ENCODE results near the gene VAT1.
"Not testable (repeated sequence)": the region's sequence is repeated elsewhere in the genome, so short reads cannot be mapped to it uniquely, and the experiment has no call there.

The VAT1 gene

DNA sequence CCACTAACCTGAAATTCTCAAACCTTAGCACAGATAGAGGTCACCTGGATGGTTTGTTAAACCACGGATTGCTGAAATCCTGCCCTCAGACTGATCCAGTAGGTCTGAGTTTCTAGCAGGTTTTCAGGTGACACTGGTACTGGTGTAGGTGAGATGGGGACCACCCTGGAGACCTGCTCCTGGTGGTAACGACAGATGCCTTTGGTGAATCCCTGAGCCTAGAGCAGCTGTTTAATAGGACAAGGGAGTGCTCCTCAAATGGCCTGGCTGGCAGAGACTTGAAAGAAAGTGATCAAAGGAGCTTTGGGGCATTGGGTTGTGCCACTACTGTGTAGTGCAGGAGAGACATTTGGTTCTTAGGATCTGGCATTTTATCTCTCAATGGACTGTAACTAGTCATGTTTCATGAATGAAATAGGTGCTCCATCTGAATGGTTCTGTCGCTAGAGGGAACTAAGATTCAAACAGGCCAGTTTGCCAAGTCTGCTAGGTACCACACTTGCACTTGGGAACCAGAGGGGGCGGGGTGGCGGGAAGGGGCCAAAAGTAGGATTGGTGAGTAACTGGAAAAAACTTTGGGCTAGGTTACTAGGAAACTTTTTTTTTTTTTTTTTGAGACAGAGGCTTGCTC is 18.5 kb downstream of the VAT1 start:
- no peak for DNase-seq

DNA sequence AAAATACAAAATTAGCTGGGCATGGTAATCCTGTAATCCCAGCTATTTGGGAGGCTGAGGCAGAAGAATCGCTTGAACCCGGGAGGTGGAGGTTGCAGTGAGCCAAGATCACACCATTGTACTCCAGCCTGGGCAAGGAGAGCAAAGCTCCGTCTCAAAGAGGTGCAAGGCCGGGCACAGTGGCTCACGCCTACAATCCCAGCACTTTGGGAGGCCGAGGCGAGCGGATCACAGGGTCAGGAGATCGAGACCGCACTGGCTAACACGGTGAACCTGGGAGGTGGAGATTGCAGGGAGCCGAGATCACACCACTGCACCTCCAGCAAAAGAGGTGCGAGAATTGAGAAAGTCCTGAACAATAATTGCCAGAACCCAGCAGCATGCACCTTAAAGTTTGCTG is 21.3 kb downstream of the VAT1 start:
- DNase-seq = not testable (repeated sequence)

DNA sequence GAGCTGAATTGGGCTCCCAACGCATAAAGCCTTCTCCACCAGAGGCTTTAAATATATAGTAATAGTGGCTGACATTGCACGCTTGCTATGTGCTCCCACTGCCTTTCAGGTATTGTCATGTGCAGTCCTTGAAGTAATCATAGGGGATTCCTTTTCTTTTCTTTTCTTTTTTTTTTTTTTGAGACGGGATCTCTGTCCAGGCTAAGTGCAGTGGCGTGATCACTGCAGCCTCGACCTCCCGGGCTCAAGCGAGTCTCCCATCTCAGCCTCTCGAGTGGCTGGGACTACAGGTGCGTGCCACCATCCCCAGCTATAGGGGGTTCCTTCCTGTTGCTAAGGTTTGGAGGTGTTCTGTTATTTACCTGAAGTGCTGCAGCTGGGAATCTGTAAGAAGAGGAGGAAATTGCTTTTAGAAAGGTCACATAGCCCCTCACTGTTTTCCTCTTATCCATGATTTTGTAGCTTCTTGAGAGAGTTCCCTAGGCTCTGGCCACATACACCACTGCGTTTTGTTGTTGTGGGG is 23.1 kb downstream of the VAT1 start:
- no peak for DNase-seq

DNA sequence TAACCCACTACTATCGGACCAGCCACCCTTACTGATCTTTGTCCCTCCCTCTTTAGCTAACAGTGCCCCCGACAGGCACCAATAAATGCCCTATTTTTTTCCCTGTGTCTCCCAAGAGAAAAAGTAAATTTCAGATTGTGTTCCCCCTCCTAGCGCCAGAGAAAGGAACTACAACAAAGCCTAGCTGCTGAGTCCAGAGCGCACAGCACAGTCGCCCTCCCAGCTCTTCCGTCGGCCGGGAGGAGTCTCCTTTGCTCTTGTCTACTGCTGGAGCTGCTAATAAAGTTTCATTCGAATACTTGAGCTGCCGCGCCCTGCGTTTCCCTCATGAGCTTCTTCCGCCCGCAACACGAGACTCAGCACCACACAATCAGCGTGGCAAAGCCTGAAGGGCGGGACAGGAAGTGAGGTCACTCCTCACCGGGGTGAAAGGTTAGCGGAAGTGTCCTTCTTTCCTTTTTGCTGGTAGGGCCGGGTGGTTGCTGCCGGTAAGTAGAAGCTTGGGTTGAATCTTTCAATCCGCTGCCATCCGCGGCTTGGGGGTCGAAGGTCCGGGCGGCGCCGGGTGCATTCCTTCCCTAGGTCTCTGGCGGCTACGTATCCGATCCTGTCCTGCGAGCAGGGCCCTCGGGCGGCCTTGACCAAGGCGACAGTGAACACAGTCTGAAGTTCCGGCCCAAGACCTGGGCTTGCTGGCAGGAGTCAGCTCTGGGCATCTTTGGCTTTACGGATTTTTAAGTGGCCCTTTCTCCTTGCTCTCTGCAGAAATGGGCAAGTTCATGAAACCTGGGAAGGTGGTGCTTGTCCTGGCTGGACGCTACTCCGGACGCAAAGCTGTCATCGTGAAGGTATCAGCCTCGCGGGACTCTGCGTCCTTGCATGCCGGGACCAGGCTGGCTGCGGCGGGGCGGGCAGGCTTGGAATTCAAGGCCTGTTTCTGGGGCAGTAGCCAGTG is 23.9 kb downstream of the VAT1 start, which contains the start of gene RPL27:
RPL27 (plus strand) TSS at position 436 of the 955 bp plus-strand sequence; CDS start at position 768, 332 bp downstream.
- DNase-seq = peak; percentile 96

DNA sequence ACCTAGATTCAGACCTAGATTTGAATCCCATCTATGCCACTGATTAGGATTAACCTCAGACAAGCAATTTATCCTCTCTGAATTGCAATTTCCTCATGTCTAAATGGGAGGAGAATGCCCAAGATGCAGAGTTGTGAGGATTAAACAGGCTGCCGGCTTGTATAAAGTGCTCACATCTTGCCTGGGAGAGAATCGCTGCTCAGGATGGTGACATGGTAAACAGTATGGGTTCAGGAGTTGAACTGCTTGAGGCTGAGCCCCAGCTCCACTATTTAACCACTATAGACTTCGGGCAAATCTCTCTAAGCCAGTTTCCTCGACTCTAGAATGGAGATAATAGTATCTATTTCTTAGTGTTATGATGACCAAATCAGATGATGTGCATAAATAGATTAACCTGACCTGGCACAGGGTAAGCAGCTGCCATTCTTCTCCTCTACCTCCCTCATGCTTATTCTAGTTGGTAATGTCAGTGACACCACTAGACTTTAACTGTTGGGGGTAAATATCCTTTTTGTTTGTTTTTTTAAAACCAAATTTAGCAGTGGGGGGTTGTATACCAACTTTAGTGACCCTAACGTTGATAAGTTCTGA is 24.7 kb downstream of the VAT1 start:
- DNase-seq = no peak

DNA sequence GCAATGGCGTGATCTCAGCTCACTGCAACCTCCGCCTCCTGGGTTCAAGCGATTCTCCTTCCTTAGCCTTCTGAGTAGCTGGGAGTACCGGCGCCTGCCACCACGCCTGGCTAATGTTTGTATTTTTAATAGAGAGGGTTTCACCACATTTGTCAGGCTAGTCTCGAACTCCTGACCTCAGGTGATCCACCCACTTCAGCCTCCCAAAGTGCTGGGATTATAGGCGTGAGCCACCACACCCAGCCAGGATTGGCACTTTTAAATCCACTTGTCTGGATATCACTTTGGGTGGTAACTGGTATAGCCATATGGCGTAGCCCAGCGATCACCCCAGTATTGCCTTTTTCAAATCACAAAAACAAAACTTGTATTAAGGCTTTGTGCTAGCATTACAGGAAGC is 28.3 kb downstream of the VAT1 start:
- DNase-seq = not testable (repeated sequence)

DNA sequence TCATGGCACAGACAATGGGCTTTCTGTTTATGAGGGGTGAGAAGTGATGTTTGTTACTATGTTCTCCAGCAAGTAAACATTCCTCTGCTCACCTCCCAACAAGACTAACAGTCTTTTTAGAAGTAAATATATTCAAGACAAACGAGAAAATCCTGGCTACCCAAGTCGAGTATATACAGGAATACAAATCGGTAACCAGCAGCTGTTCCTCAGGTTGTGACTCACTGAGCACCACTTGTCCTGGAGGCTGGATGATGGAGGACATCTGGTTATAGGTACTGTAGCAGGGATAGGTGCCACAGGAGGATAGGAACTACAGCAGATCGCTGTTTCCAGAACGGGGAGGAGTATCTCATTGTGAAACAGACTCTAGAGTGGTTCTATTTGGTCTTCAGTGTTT is 29.3 kb downstream of the VAT1 start:
- no peak for DNase-seq

DNA sequence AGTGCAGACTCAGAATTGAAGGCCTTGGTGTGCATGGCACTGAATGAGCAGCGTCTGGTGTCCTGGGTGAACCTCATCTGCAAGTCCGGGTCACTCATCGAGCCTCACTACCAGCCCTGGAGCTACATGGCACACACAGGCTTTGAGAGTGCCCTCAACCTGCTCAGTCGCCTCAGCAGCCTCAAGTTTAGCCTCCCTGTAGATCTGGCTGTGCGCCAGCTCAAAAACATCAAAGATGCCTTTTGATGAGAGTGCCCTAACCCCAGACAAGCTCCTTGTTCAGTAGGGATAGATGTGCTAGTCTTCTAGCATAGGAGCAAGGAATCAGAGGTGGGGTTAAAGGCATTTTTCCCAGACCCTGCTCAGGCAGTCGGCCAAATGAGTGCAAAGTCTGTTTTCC is 30.7 kb downstream of the VAT1 start:
- no peak for DNase-seq

DNA sequence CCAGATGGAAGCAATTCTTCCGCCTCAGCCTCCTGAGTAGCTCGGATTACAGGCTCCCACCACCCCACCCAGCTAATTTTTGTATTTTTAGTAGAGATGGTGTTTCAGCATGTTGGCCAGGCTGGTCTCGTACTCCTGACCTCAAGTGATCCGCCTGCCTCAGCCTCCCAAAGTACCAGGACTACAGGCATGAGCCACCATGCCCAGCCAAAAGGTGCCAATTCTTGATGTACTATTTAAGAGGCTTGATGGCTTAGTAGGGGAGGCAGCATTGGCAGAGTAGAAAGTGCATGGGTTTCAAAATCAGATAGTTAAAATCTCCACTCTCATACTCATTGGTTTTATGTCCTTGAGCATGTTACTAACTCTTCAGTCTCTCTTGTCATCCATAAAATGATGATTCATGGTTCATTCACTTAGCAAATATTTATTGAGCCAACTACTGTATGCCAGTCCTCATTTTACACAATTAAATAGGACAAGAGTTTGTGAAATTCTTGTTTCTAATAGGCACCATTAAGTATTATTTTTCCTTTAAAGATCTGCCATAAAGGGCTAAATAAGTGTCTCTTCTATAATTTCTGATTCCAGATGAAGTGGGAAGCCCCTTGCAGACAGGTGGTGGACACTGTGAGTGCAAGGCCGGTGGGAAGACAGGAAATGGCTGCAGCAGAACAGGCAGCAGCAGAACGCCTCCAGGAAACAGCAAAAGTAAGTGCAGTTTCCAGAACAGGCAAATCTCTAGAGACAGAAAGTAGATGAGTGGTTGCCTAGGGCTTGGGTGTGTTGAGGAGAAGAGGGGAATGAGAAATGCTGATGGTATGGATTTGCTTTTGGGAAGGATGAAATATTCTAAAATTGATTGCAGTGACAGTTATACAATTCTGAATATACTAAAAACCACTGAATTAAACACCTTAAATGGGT is 32.2 kb downstream of the VAT1 start:
- no peak for DNase-seq

DNA sequence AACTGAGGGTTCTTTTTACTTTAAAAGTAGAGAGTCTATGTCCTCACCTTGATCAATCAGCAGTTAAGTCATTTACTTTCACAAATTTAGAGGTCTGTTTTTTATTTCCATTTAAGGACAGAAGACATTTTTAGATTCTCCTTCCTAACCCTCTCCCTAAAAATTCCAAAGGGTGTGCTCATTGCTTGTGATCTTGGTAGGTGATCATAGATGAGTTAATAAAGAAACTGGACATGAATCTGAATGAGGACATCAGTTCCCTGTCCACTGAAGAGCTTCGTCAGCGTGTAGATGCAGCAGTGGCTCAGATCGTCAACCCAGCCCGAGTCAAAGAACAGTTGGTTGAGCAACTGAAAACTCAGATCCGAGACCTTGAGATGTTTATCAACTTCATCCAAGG is 33.0 kb downstream of the VAT1 start:
- no peak for DNase-seq

DNA sequence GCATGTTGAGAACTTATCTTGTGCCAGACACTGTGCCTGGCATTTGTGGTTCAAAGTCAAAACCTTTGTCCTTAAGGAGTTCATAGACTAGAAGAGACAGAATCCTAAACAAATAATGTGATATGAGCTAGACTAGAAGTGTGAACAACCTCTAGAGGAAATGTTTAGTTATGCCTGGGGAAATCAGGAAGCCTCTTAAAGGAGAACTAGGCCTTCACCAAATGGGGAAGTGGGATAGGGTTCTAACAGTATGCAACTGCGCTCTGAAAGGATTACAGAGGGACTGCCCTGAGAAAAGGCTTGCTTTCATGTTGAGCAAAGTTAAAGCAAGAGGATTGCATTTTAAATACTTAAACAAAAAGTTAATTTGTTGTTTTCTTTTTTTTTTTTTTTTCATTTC is 37.0 kb downstream of the VAT1 start:
- DNase-seq = no peak

DNA sequence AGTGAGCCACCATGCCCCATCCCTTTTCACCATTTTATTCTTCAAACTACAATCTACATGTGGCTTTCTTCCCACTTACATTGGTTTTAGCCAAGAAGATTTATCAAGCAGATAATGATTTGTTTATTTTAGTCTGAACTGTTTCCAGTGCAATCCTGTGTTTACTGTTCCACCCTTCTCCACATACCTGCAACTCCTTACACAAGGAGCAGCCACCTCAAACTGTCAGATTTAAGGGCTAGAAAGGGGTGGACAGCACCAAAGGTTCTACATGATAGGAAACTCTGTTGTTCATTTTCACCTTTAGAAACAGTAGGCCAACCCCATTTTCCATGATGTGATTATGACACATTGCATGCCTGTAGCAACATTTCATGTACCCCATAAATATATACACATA is 39.9 kb downstream of the VAT1 start:
- DNase-seq = no peak

DNA sequence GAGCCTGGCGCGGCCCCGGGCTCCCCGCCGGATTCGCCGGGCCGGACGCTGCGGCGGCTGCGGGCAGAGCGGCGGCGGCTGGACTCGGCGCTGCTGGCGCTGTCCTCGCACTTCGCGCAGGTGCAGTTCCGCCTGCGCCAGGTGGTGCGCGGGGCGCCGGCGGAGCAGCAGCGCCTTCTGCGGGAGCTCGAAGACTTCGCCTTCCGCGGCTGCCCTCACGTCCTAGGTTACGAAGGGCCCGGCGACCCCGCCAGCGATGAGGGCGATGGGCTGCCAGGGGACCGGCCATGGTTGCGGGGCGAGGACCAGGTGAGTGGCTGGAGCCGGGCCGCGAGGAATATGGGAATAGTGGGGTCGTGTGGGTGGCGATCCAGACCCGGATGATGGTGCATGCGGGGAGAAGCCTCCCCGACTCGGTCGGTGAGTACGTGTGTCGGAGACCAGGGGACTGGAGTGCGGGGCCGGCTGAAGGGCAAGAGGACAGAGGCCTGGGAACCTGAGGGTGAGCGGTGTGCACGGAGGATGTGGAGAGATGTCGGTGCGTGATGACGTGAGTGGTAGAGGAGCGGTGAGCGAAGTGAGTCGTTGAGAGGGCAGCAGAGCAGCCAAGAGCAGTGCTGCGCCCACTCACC is 41.3 kb downstream of the VAT1 start:
- peak; percentile 68 for DNase-seq

DNA sequence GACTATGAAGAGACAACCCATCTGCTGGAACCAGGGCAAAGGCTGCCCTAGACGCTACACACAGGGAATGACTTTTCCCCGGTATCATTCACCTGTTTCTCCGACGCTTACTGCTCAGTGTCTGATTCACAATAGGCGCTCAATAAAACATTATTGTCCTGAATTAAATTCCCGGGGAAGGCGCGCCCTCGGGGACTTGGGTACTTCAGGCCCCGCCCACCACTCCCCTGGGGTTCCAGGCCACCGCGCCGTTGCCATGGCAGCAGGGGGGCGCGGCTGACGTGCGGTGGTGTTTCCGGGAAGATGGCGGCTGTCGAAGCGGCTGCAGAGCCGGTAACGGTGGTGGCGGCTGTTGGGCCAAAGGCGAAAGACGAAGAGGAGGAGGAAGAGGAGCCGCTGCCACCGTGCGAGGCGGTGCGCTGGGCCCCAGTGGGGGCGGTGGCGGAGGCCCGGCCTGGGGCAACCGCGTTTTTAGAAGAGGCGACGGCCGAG is 41.9 kb downstream of the VAT1 start, which contains the start of gene RUNDC1:
RUNDC1 (plus strand) TSS at position 292 of the 492 bp plus-strand sequence; CDS start at position 304, 12 bp downstream.
- peak; percentile 93 for DNase-seq

DNA sequence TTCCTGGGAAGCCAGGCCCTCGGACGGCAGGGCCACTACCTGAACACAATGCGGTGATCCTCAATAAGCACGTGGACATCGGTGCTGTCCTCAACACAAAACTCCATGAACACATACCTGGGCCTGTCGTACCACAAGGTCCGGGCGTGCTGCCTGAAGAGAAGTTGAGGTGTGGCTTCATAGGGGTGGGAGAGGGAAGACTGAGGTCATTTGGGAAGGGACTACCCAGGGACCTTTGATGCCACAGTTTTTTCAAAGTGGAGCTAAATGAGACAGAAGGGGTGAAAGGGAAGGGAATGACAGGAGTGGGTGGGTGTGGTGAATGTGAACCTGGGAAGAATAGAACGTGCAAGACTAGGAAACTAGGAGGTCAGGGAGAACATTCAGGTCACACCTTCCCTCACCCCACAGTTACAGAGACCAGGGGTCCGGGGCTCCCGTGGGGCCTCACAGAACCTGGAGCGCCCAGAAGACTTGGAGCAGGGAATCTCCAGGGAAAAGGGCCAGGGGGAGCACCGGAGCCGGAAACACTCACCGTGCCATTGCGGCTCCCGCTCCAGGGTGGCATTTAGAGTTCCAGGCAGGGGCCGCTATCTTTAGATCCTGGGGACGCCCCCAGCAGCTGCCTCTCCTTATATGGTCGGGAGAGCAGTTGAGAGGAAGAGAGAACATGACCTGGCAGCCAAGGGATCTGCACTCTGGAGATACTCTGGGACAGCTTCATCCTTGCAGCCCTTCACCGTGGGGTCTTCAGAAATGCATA is 42.5 kb downstream of the VAT1 start, which contains the start of gene PTGES3L:
PTGES3L (minus strand) TSS at position 570 of the 763 bp plus-strand sequence; CDS start at position 543, 27 bp downstream.
- DNase-seq = peak; percentile 34

DNA sequence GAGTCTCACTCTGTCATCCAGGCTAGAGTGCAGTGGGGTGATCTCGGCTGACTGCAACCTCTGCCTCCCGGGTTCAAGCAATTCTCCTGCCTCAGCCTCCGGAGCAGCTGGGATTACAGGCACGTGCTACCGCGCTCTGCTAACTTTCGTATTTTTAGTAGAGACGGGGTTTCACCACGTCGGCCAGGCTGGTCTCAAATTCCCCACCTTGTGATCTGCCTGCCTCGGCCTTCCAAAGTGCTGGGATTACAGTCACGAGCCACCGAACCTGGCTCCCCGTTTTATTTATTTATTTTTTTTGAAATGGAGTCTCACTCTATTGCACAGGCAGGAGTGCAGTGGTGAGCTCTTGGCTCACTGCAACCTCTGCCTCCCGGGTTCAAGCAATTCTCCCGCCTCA is 46.5 kb downstream of the VAT1 start:
- DNase-seq = not testable (repeated sequence)

DNA sequence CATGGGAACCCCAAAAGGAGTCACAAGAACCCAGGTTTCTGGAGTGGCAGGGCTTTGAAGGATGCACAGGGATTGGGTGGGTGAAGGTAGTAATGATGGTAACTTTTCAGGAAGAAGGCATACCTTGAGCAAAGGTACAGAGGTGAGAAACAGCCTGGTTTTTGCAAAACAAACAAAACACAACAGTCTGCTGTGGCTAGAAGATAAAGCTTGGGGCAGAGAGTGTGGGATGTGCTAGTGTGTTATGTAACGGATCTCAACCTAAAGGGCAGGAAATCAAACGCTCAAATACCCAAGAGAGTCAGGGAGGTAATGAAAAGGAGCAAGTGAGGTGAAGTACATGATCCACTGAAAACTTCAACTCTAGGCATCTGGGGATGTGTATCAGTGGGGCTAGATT is 46.9 kb downstream of the VAT1 start:
- DNase-seq = no peak

DNA sequence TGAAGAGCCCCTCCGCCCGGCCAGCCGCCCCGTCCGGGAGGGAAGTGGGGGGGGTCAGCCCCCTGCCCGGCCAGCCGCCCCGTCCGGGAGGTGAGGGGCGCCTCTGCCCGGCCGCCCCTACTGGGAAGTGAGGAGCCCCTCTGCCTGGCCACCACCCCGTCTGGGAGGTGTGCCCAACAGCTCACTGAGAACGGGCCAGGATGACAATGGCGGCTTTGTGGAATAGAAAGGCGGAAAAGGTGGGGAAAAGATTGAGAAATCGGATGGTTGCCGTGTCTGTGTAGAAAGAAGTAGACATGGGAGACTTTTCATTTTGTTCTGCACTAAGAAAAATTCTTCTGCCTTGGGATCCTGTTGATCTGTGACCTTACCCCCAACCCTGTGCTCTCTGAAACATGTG is 48.9 kb downstream of the VAT1 start:
- DNase-seq = not testable (repeated sequence)

DNA sequence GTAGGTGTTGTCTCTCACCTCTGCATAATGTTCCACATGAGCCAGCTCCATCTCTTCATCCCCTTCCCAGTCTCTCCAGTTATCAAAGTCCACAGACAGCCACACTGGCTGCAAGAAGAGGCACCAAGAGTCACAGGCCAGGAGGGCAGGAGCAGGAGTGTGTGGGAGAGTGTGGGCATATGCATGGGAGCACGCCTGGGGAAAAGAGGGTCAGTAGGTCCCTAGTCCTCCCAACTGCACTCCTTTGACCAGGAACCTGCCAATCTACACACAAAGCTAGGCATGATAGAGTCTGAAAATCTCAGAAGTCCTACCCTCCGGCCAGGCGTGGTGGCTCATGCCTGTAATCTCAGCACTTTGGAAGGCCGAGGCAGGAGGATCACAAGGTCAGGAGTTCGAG is 50.6 kb downstream of the VAT1 start:
- DNase-seq = no peak

DNA sequence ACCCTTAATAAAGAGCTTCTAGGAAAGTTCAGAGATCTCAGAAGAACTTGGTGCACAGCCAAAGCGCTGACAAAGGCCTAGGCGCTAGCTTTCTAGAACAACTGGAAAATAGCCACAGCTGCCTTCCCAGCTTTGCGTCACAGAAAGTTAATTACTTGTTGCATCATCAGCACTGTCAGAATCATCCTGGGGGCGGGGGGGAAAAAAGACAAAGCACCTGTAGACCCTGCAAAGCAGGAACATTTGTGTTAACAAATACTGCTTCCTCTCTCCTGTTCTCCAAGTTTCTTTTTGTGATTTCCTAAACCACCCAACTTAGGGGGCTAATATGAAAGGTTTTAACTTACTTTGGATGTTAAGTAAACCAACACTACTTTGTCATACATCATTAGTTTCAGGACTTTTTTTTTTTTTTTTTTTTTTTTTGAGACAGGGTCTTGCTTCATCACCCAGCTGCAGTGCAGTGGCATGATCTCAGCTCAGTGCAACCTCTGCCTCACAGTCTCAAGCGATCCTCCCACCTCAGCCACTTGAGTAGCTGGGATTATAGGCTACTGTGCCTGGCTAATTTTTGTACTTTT is 53.1 kb downstream of the VAT1 start:
- DNase-seq = no peak
